Endothelial cell of umbilical vein (primary cell): ENCODE data around the gene ANXA5.

ENCODE experiments used
- CTCF ChIP-seq, 2 donors: IDR thresholded peaks; 1 replicate in 1 of 2; 2 replicates in 1 of 2; pipeline ENCODE4 v1.5.1; 2011; ENCODE audit warnings: low read length in 2 of 2, mild to moderate bottlenecking in 2 of 2, moderate library complexity in 2 of 2, control low read depth in 1 of 2, inconsistent platforms in 1 of 2, low read depth in 1 of 2; ENCODE audit not compliant: insufficient read depth in 1 of 2; ENCODE audit errors: extremely low read depth in 1 of 2
- EZH2 ChIP-seq: IDR thresholded peaks from 2 replicates; pipeline ENCODE4 v1.6.1; 2012; ENCODE audit warnings: borderline replicate concordance, low read depth, mild to moderate bottlenecking, moderate library complexity, low read length, inconsistent platforms; ENCODE audit not compliant: severe bottlenecking
- FOS ChIP-seq: IDR thresholded peaks from 2 replicates; pipeline ENCODE4 v1.6.1; 2011; ENCODE audit warnings: mild to moderate bottlenecking, low read length, moderate library complexity, borderline replicate concordance; ENCODE audit not compliant: insufficient read depth
- JUN ChIP-seq: IDR thresholded peaks from 2 replicates; pipeline ENCODE4 v1.6.1; 2011; ENCODE audit warnings: borderline replicate concordance, low read depth; ENCODE audit not compliant: insufficient read length, insufficient read depth
- MAX ChIP-seq: IDR thresholded peaks from 2 replicates; pipeline ENCODE4 v1.6.1; 2011; ENCODE audit not compliant: insufficient read depth, insufficient read length
- MYC ChIP-seq: IDR thresholded peaks from one replicate; pipeline ENCODE4 v1.6.1; 2011; ENCODE audit warnings: mild to moderate bottlenecking, low read depth, low read length
- POLR2A ChIP-seq: IDR thresholded peaks from 2 replicates; pipeline ENCODE4 v1.6.1; 2012; ENCODE audit warnings: low read depth, mild to moderate bottlenecking, control low read depth, low read length
- POLR2AphosphoS5 ChIP-seq: IDR thresholded peaks from 2 replicates; pipeline ENCODE4 v1.6.1; 2012; ENCODE audit warnings: low read depth, mild to moderate bottlenecking, control low read depth, low read length, moderate library complexity; ENCODE audit not compliant: insufficient read depth

DNA sequence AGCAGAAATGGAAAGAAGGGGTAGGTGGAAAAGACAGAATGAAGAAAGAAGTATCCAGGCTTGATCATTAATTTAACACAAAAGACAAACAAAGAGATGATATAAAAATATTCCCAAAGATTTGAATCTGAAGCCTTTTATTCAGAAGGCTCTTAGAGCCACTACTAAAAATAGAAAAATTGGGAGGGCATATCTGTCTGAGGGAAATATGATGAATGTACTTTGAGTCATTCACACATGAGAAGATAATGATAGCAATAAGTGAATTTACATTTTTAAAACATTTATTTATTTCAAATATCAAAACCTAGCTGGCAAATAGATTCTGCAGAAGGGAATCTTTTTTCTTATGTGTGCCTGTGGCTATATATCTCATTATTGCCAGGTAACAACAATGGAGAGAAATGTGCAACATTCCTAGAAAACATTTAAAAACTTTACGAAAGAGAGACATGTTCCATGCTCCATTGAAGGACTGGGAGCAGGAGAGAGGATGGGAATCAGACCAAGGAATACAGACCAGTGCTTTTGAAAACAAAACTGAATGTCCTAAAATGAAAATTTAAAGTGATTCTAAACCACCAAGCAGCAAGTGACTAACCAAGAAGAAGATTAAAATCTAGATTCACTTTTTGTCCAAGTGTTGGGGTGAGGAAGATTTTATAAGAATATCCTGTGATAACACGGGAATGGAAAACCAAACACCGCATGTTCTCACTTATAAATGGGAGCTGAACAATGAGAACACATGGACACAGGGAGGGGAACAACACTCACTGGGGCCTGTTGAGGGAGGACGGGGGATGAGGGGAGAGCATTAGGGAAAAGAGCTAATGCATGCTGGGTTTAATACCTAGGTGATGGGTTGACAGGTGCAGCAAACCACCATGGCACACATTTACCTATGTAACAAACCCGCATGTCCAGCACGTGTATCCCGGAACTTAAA is 41.2 kb downstream of the ANXA5 start:
- TF ChIP-seq POLR2A (no peak), CTCF (IDR thresholded peaks at IDR 0.05; ENCODE audit: extremely low read depth in 1 of 2, insufficient read depth in 1 of 2, low read depth in 1 of 2, low read length in 2 of 2) (no peak), POLR2AphosphoS5 (no peak), EZH2 (no peak), MYC (no peak), JUN (no peak), MAX (no peak), FOS (no peak)
